Measurements from ENCODE around the gene SLIT1.
A peak's percentile ranks its signal among the peaks of the same experiment; 100 is the strongest.

SLIT1 gene

GRCh38 chr10:97001183-97001991, 184.4 kb downstream of the SLIT1 start:
- WGBS, 2 donors (ENCODE audit: extremely low coverage in 2 of 2, insufficient read length in 2 of 2, insufficient replicate concordance in 1 of 2), result no CpG with 5 or more reads among the region's 17 CpGs
- H2BK15ac ChIP-seq (ENCODE audit: low read length), result no peak overlapping the region
- H4K91ac ChIP-seq (ENCODE audit: low read depth, low read length, poor library complexity), result no peak overlapping the region
- DNase-seq (ENCODE audit: low spot score), result no peak
- peaks cover under 1 to 2% of the 10 kb centered on the region in 2 donors for H3K9me3 ChIP-seq (replicated peaks in 1 of 2; ENCODE audit: control insufficient read depth in 2 of 2, insufficient read depth in 1 of 2, low read depth in 1 of 2, low read length in 2 of 2)
- H3K23ac ChIP-seq (ENCODE audit: low read depth, low read length, poor library complexity), result peak overlapping the region; percentile 23
- no peaks in the 10 kb centered on the region for H3K36me3 ChIP-seq (replicated peaks in 1 of 2; ENCODE audit: control insufficient read depth in 2 of 2, insufficient read depth in 2 of 2, low read length in 2 of 2)
- no peak overlapping the region for H2BK5ac ChIP-seq (ENCODE audit: low read length)
- no peak overlapping the region for H3K4me3 ChIP-seq (ENCODE audit: low read length in 2 of 2)
- no peaks in the 10 kb centered on the region for H3K27me3 ChIP-seq (ENCODE audit: control insufficient read depth in 3 of 3, insufficient read depth in 3 of 3, low read depth in 1 of 3, low read length in 3 of 3)
- no peak overlapping the region for H3K18ac ChIP-seq (ENCODE audit: low read length)
- H3K4ac ChIP-seq (ENCODE audit: low read length), result no peak overlapping the region
- peak overlapping the region; percentile 81 for H2AK5ac ChIP-seq (ENCODE audit: low read depth, low read length)
- no peak overlapping the region for H2AFZ ChIP-seq (ENCODE audit: low read length)
- H3K4me1 ChIP-seq (ENCODE audit: control insufficient read depth in 2 of 2, insufficient read depth in 1 of 2, low read depth in 1 of 2, low read length in 2 of 2), result no peaks in the 10 kb centered on the region
- H2BK120ac ChIP-seq (ENCODE audit: low read depth, low read length), result no peak overlapping the region
- no peak overlapping the region for H3K27ac ChIP-seq (replicated peaks; ENCODE audit: low read length)
- H3K9ac ChIP-seq (ENCODE audit: low read depth, low read length, poor library complexity), result no peak overlapping the region
- no peak overlapping the region for H2BK12ac ChIP-seq (ENCODE audit: low read length)
- H3K4me2 ChIP-seq (ENCODE audit: insufficient read depth, low read length, poor library complexity, severe bottlenecking), result no peak overlapping the region
- no peaks in the 10 kb centered on the region for H3K79me1 ChIP-seq (ENCODE audit: low read depth, low read length)
- no peak overlapping the region for H3K14ac ChIP-seq (ENCODE audit: low read length)
- H4K8ac ChIP-seq (ENCODE audit: low read depth, low read length), result no peak overlapping the region

- Histone ChIP-seq H3K4me1 (ENCODE audit: control insufficient read depth in 2 of 2, insufficient read depth in 1 of 2, low read depth in 1 of 2, low read length in 2 of 2) (no peaks in the 10 kb centered on the region), H3K23ac (ENCODE audit: low read depth, low read length, poor library complexity) (peak overlapping the region; percentile 23), H2AFZ (ENCODE audit: low read length) (no peak overlapping the region), H2BK12ac (ENCODE audit: low read length) (no peak overlapping the region), H3K4me3 (ENCODE audit: low read length in 2 of 2) (no peak overlapping the region), H3K14ac (ENCODE audit: low read length) (no peak overlapping the region), H3K4me2 (ENCODE audit: insufficient read depth, low read length, poor library complexity, severe bottlenecking) (no peak overlapping the region), H2BK5ac (ENCODE audit: low read length) (no peak overlapping the region), H2AK5ac (ENCODE audit: low read depth, low read length) (peak overlapping the region; percentile 81), H2BK120ac (ENCODE audit: low read depth, low read length) (no peak overlapping the region), H3K79me1 (ENCODE audit: low read depth, low read length) (no peaks in the 10 kb centered on the region), H2BK15ac (ENCODE audit: low read length) (peak overlapping the region; percentile 35), H3K9ac (ENCODE audit: low read depth, low read length, poor library complexity) (no peak overlapping the region), H3K4ac (ENCODE audit: low read length) (peak overlapping the region; percentile 93), H3K9me3 (replicated peaks in 1 of 2; ENCODE audit: control insufficient read depth in 2 of 2, insufficient read depth in 1 of 2, low read depth in 1 of 2, low read length in 2 of 2) (peaks cover 0 to 2% of the 10 kb centered on the region in 2 donors), H3K36me3 (replicated peaks in 1 of 2; ENCODE audit: control insufficient read depth in 2 of 2, insufficient read depth in 2 of 2, low read length in 2 of 2) (no peaks in the 10 kb centered on the region), H3K27me3 (ENCODE audit: control insufficient read depth in 3 of 3, insufficient read depth in 3 of 3, low read depth in 1 of 3, low read length in 3 of 3) (no peaks in the 10 kb centered on the region), H4K91ac (ENCODE audit: low read depth, low read length, poor library complexity) (no peak overlapping the region), H3K18ac (ENCODE audit: low read length) (peak overlapping the region; percentile 74), H4K8ac (ENCODE audit: low read depth, low read length) (peak overlapping the region; percentile 25), H3K27ac (replicated peaks; ENCODE audit: low read length) (no peak overlapping the region)
- DNase-seq (ENCODE audit: low spot score), result no peak
- WGBS, 2 donors (ENCODE audit: extremely low coverage in 2 of 2, insufficient read length in 2 of 2, insufficient replicate concordance in 1 of 2), result no CpG with 5 or more reads among the region's 25 CpGs
Measured at GRCh38 chr10:97000487-97001182, 185.1 kb downstream of the SLIT1 start.

GRCh38 chr10:96999987-97000386, 185.8 kb downstream of the SLIT1 start:
- H3K9me3 ChIP-seq (replicated peaks in 1 of 2; ENCODE audit: control insufficient read depth in 2 of 2, insufficient read depth in 1 of 2, low read depth in 1 of 2, low read length in 2 of 2), result peaks cover 0 to 2% of the 10 kb centered on the region in 2 donors
- peak overlapping the region; percentile 81 for H2AK5ac ChIP-seq (ENCODE audit: low read depth, low read length)
- H2AFZ ChIP-seq (ENCODE audit: low read length), result no peak overlapping the region
- peak overlapping the region; percentile 93 for H3K4ac ChIP-seq (ENCODE audit: low read length)
- H2BK15ac ChIP-seq (ENCODE audit: low read length), result no peak overlapping the region
- H3K27me3 ChIP-seq (ENCODE audit: control insufficient read depth in 3 of 3, insufficient read depth in 3 of 3, low read depth in 1 of 3, low read length in 3 of 3), result no peaks in the 10 kb centered on the region
- no peak overlapping the region for H3K9ac ChIP-seq (ENCODE audit: low read depth, low read length, poor library complexity)
- no peak for DNase-seq (ENCODE audit: low spot score)
- no peak overlapping the region for H3K23ac ChIP-seq (ENCODE audit: low read depth, low read length, poor library complexity)
- no peak overlapping the region for H3K27ac ChIP-seq (replicated peaks; ENCODE audit: low read length)
- H2BK12ac ChIP-seq (ENCODE audit: low read length), result no peak overlapping the region
- no peak overlapping the region for H4K8ac ChIP-seq (ENCODE audit: low read depth, low read length)
- no peak overlapping the region for H3K4me2 ChIP-seq (ENCODE audit: insufficient read depth, low read length, poor library complexity, severe bottlenecking)
- no CpG with 5 or more reads among the region's 4 CpGs for WGBS, 2 donors (ENCODE audit: extremely low coverage in 2 of 2, insufficient read length in 2 of 2, insufficient replicate concordance in 1 of 2)
- no peaks in the 10 kb centered on the region for H3K4me1 ChIP-seq (ENCODE audit: control insufficient read depth in 2 of 2, insufficient read depth in 1 of 2, low read depth in 1 of 2, low read length in 2 of 2)
- H3K18ac ChIP-seq (ENCODE audit: low read length), result peak overlapping the region; percentile 25
- no peak overlapping the region for H3K4me3 ChIP-seq (ENCODE audit: low read length in 2 of 2)
- H2BK5ac ChIP-seq (ENCODE audit: low read length), result no peak overlapping the region
- H4K91ac ChIP-seq (ENCODE audit: low read depth, low read length, poor library complexity), result no peak overlapping the region
- no peaks in the 10 kb centered on the region for H3K36me3 ChIP-seq (replicated peaks in 1 of 2; ENCODE audit: control insufficient read depth in 2 of 2, insufficient read depth in 2 of 2, low read length in 2 of 2)
- no peaks in the 10 kb centered on the region for H3K79me1 ChIP-seq (ENCODE audit: low read depth, low read length)
- H3K14ac ChIP-seq (ENCODE audit: low read length), result no peak overlapping the region
- H2BK120ac ChIP-seq (ENCODE audit: low read depth, low read length), result no peak overlapping the region

- H2BK15ac ChIP-seq (ENCODE audit: low read length), result no peak overlapping the region
- H3K79me1 ChIP-seq (ENCODE audit: low read depth, low read length), result no peaks in the 10 kb centered on the region
- H3K14ac ChIP-seq (ENCODE audit: low read length), result no peak overlapping the region
- no peak overlapping the region for H3K27ac ChIP-seq (replicated peaks; ENCODE audit: low read length)
- H3K36me3 ChIP-seq (replicated peaks in 1 of 2; ENCODE audit: control insufficient read depth in 2 of 2, insufficient read depth in 2 of 2, low read length in 2 of 2), result no peaks in the 10 kb centered on the region
- H3K9me3 ChIP-seq (replicated peaks in 1 of 2; ENCODE audit: control insufficient read depth in 2 of 2, insufficient read depth in 1 of 2, low read depth in 1 of 2, low read length in 2 of 2), result no peaks in the 10 kb centered on the region
- H3K4me2 ChIP-seq (ENCODE audit: insufficient read depth, low read length, poor library complexity, severe bottlenecking), result no peak overlapping the region
- no peak overlapping the region for H2AFZ ChIP-seq (ENCODE audit: low read length)
- no peak overlapping the region for H4K8ac ChIP-seq (ENCODE audit: low read depth, low read length)
- no peak overlapping the region for H2BK12ac ChIP-seq (ENCODE audit: low read length)
- no peak overlapping the region for H4K91ac ChIP-seq (ENCODE audit: low read depth, low read length, poor library complexity)
- no peaks in the 10 kb centered on the region for H3K4me1 ChIP-seq (ENCODE audit: control insufficient read depth in 2 of 2, insufficient read depth in 1 of 2, low read depth in 1 of 2, low read length in 2 of 2)
- H2BK120ac ChIP-seq (ENCODE audit: low read depth, low read length), result no peak overlapping the region
- peak overlapping the region; percentile 58 for H3K18ac ChIP-seq (ENCODE audit: low read length)
- H3K27me3 ChIP-seq (ENCODE audit: control insufficient read depth in 3 of 3, insufficient read depth in 3 of 3, low read depth in 1 of 3, low read length in 3 of 3), result no peaks in the 10 kb centered on the region
- H2AK5ac ChIP-seq (ENCODE audit: low read depth, low read length), result peak overlapping the region; percentile 19
- H3K4me3 ChIP-seq (ENCODE audit: low read length in 2 of 2), result no peak overlapping the region
- no peak overlapping the region for H3K23ac ChIP-seq (ENCODE audit: low read depth, low read length, poor library complexity)
- H3K9ac ChIP-seq (ENCODE audit: low read depth, low read length, poor library complexity), result no peak overlapping the region
- H2BK5ac ChIP-seq (ENCODE audit: low read length), result peak overlapping the region; percentile 21
- DNase-seq (ENCODE audit: low spot score), result no peak
- WGBS, 2 donors (ENCODE audit: extremely low coverage in 2 of 2, insufficient read length in 2 of 2, insufficient replicate concordance in 1 of 2), result no CpG with 5 or more reads among the region's 4 CpGs
- no peak overlapping the region for H3K4ac ChIP-seq (ENCODE audit: low read length)
Measured at GRCh38 chr10:96999337-96999736, 186.4 kb downstream of the SLIT1 start.
